CD4-positive, alpha-beta T cell (primary cell): Measurements from ENCODE around the gene TMEM43. TPM values are rescaled to one million over a fixed set of nuclear protein-coding genes. Genes with fewer than 3 reads are reported as not detected.
A peak's percentile ranks its signal among the peaks of the same experiment; 100 is the strongest.

Experiments used
- ATAC-seq: fragments of 200-7000 bp; cut with Tn5 transposase; one replicate; pipeline ENCODE4 v1.10.0; 2022; ENCODE audit warnings: mild to moderate bottlenecking; ENCODE audit not compliant: poor library complexity
- CTCF ChIA-PET: fragments of 350-600 bp; sonication (Branson Sonifier 250); formaldehyde crosslinking; loops from one replicate; lab custom pipeline; 2021; ENCODE audit warnings: antibody characterized with exemption, inconsistent platforms; lab: Charles Lee
- POLR2A ChIA-PET: fragments of 350-600 bp; sonication (Branson Sonifier 250); formaldehyde crosslinking; loops from one replicate; lab custom pipeline; 2021; ENCODE audit warnings: antibody characterized with exemption, inconsistent platforms; lab: Charles Lee
- DNase-seq, 14 experiments: peaks; one replicate each; pipeline ENCODE4 v3.0.0-alpha.2; 2013 to 2020; ENCODE audit warnings: mixed read lengths in 2 of 14
- H3K27ac ChIP-seq, 2 donors: one replicate each; pipeline versions ENCODE4 v1.5.1 to v1.7.0; 2013; ENCODE audit warnings: low read length in 2 of 2, low read depth in 1 of 2, mild to moderate bottlenecking in 1 of 2
- H3K27me3 ChIP-seq, 2 experiments: 1 replicate in 1 of 2; 2 replicates in 1 of 2; pipeline versions ENCODE4 v1.6.1 to v1.7.0; 2013; ENCODE audit warnings: low read length in 2 of 2, control low read depth in 1 of 2, mild to moderate bottlenecking in 1 of 2, moderate library complexity in 1 of 2; ENCODE audit not compliant: insufficient read depth in 2 of 2, control insufficient read depth in 1 of 2
- H3K36me3 ChIP-seq: one replicate; pipeline ENCODE4 v1.6.1; 2013; ENCODE audit warnings: low read length, control low read depth; ENCODE audit not compliant: insufficient read depth
- H3K4me1 ChIP-seq: one replicate; pipeline ENCODE4 v1.6.1; 2013; ENCODE audit warnings: low read length, control low read depth; ENCODE audit not compliant: insufficient read depth
- H3K4me3 ChIP-seq: one replicate; pipeline ENCODE4 v1.5.1; 2013; ENCODE audit warnings: mild to moderate bottlenecking, low read length, moderate library complexity
- H3K9me3 ChIP-seq, 2 experiments: 1 replicate in 1 of 2; 2 replicates in 1 of 2; pipeline versions ENCODE4 v1.6.1 to v1.7.0; 2013; ENCODE audit warnings: low read length in 2 of 2, mild to moderate bottlenecking in 2 of 2, control low read depth in 1 of 2, moderate library complexity in 1 of 2; ENCODE audit not compliant: control insufficient read depth in 1 of 2, insufficient read depth in 1 of 2
- H3K27ac Mint-ChIP-seq: one replicate; pipeline ENCODE4 v1.8.0; 2020; ENCODE audit warnings: mixed read lengths
- H3K27me3 Mint-ChIP-seq: one replicate; pipeline ENCODE4 v1.8.0; 2021; ENCODE audit warnings: mixed read lengths
- H3K36me3 Mint-ChIP-seq: one replicate; pipeline ENCODE4 v1.8.0; 2021; ENCODE audit warnings: low read depth, mixed read lengths
- H3K4me1 Mint-ChIP-seq: one replicate; pipeline ENCODE4 v1.8.0; 2021; ENCODE audit warnings: low read depth, mixed read lengths
- H3K4me3 Mint-ChIP-seq: one replicate; pipeline ENCODE4 v1.8.0; 2020; ENCODE audit warnings: mild to moderate bottlenecking, mixed read lengths
- H3K9me3 Mint-ChIP-seq: one replicate; pipeline ENCODE4 v1.8.0; 2020; ENCODE audit warnings: mixed read lengths
- intact Hi-C, 2 experiments: fragments of 100-400 bp; cut with DNase I in 1 of 2; cut with micrococcal nuclease in 1 of 2; formaldehyde crosslinking; loops; one replicate each; pipeline versions ENCODE4 v1.15.1 to v1.9.0; 2023 to 2025; cut with DNase I, micrococcal nuclease
- total RNA-seq, 174 experiments: library from RNA in 2 of 174; stranded (reverse) in 2 of 174; gene quantifications; one replicate each; pipeline ENCODE4 v1.2.3 and lab custom pipeline; 2021 to 2026
- TF ChIP-seq, protein P1 (sequence below): fragments of 200-600 bp; IDR thresholded peaks from one replicate; pipeline ENCODE4 v1.8.0; 2022; ENCODE audit warnings: antibody characterized with exemption, mild to moderate bottlenecking

The TMEM43 gene
- total RNA-seq, 2 experiments from 2014 or later = 24.8 to 27.6 TPM

- H3K4me3 Mint-ChIP-seq = no peak overlapping the region
- ATAC-seq (no peak), DNase-seq (no peak)
- Histone ChIP-seq H3K27me3 (no peaks in the 10 kb centered on the region), H3K4me1 (peaks cover 10% of the 10 kb centered on the region), H3K27ac (no peak overlapping the region), H3K4me3 (no peak overlapping the region), H3K36me3 (peaks cover 85% of the 10 kb centered on the region), H3K9me3 (no peaks in the 10 kb centered on the region)
- H3K27me3 Mint-ChIP-seq = no peaks in the 10 kb centered on the region
- ChIA-PET CTCF (no interaction called here), POLR2A (no interaction called here)
- no peaks in the 10 kb centered on the region for H3K9me3 Mint-ChIP-seq
- intact Hi-C loops = no loop called here
- H3K4me1 Mint-ChIP-seq = peaks cover 57% of the 10 kb centered on the region
- peaks cover 90% of the 10 kb centered on the region for H3K36me3 Mint-ChIP-seq
- peak overlapping the region; percentile 25 for H3K27ac Mint-ChIP-seq
- TF ChIP-seq, protein P1, sequence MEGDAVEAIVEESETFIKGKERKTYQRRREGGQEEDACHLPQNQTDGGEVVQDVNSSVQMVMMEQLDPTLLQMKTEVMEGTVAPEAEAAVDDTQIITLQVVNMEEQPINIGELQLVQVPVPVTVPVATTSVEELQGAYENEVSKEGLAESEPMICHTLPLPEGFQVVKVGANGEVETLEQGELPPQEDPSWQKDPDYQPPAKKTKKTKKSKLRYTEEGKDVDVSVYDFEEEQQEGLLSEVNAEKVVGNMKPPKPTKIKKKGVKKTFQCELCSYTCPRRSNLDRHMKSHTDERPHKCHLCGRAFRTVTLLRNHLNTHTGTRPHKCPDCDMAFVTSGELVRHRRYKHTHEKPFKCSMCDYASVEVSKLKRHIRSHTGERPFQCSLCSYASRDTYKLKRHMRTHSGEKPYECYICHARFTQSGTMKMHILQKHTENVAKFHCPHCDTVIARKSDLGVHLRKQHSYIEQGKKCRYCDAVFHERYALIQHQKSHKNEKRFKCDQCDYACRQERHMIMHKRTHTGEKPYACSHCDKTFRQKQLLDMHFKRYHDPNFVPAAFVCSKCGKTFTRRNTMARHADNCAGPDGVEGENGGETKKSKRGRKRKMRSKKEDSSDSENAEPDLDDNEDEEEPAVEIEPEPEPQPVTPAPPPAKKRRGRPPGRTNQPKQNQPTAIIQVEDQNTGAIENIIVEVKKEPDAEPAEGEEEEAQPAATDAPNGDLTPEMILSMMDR = no peak
Measured at GRCh38 chr3:14169435-14169834, 44.6 kb downstream of the TMEM43 start.

DNA sequence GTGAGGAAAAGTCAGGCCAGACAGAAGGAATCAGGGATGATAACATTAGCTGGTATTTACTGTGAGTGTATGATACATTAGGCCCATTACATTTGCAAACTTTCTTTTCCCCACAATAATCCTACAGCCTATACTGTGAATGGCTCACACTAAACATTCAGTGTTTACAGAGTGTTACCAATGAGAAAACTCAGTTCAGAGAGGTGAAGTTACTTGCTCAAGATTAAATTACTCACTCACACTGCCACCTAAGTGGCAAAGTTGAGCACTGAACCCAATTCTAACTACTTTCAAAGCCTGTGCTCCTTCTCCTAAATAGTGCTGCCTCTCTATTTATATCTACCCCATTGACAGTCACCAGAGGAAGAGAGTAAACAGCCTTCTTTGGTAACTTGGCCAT is 45.0 kb downstream of the TMEM43 start:
- no peak overlapping the region for H3K4me3 Mint-ChIP-seq
- H3K27me3 Mint-ChIP-seq = no peaks in the 10 kb centered on the region
- Histone ChIP-seq H3K4me3 (no peak overlapping the region), H3K27me3 (no peaks in the 10 kb centered on the region), H3K4me1 (peaks cover 13% of the 10 kb centered on the region), H3K9me3 (no peaks in the 10 kb centered on the region), H3K27ac (no peak overlapping the region), H3K36me3 (peaks cover 80% of the 10 kb centered on the region)
- H3K4me1 Mint-ChIP-seq = peaks cover 62% of the 10 kb centered on the region
- H3K27ac Mint-ChIP-seq = no peak overlapping the region
- POLR2A ChIA-PET = interaction anchor here (1.5 kb wide), 1 partner anchor 45 kb away, joined by 7 read pairs; the partner anchor contains the start of genes CHCHD4 and TMEM43
- ATAC-seq = no peak
- no peak for DNase-seq
- peaks cover 86% of the 10 kb centered on the region for H3K36me3 Mint-ChIP-seq
- intact Hi-C loops = loop anchor here (10.0 kb wide), 5 partner anchors 265 to 775 kb away; partner anchors contain the start of genes NR2C2 (in 1 of the 2) and NUP210 (in 1 of the 2)
- CTCF ChIA-PET = no interaction called here
- H3K9me3 Mint-ChIP-seq = no peaks in the 10 kb centered on the region
- TF ChIP-seq, protein P1 = no peak

- no peak for DNase-seq
- peaks cover 83% of the 10 kb centered on the region for H3K36me3 Mint-ChIP-seq
- Histone ChIP-seq H3K27me3 (no peaks in the 10 kb centered on the region), H3K27ac (no peak overlapping the region), H3K4me1 (peaks cover 20% of the 10 kb centered on the region), H3K9me3 (no peaks in the 10 kb centered on the region), H3K4me3 (no peak overlapping the region), H3K36me3 (peaks cover 72% of the 10 kb centered on the region)
- no peaks in the 10 kb centered on the region for H3K27me3 Mint-ChIP-seq
- H3K27ac Mint-ChIP-seq = no peak overlapping the region
- ChIA-PET POLR2A (interaction anchor here (0.8 to 1.5 kb wide), 4 partner anchors 8 to 46 kb away, joined by 3 to 7 read pairs (median 3); partner anchors contain the start of genes CHCHD4, LSM3, TMEM43 and XPC), CTCF (no interaction called here)
- ATAC-seq = no peak
- no peaks in the 10 kb centered on the region for H3K9me3 Mint-ChIP-seq
- no peak overlapping the region for H3K4me3 Mint-ChIP-seq
- TF ChIP-seq, protein P1 = no peak
- intact Hi-C loops = loop anchor here (10.0 kb wide), 5 partner anchors 264 to 774 kb away; partner anchors contain the start of genes NR2C2 (in 1 of the 2) and NUP210 (in 1 of the 2)
- H3K4me1 Mint-ChIP-seq = peaks cover 69% of the 10 kb centered on the region
Measured at GRCh38 chr3:14170531-14171159, 45.8 kb downstream of the TMEM43 start.
